ENCODE measurements around the gene NUDT3.

Gene NUDT3

GRCh38 chr6:34390531-34391472 lies 1.7 kb downstream of the NUDT3 start:
- Histone ChIP-seq H3F3A (ENCODE audit: insufficient read depth, low read length) (no peaks in the 10 kb centered on the region), H3K27ac (ENCODE audit: low read length) (no peak overlapping the region), H2AFZ (ENCODE audit: low read length) (no peak overlapping the region)

GRCh38 chr6:34389034-34389433 lies 3.4 kb downstream of the NUDT3 start:
- peaks cover 7% of the 10 kb centered on the region; the same call in 1 of the 2 replicates for H4K20me1 ChIP-seq (ENCODE audit: insufficient read depth, low read length)
- H2AFZ ChIP-seq (ENCODE audit: low read length), result no peak overlapping the region
- H3K4me2 ChIP-seq (ENCODE audit: low read depth, low read length), result no peak overlapping the region

More at GRCh38 chr6:34390531-34391472, 1.7 kb downstream of the NUDT3 start:
- no peak for DNase-seq
- Histone ChIP-seq H3K4me1 (ENCODE audit: low read length) (peaks cover 10% of the 10 kb centered on the region; the same call in 1 of the 2 replicates), H3K36me3 (replicated peaks; ENCODE audit: insufficient read depth, low read length) (no peaks in the 10 kb centered on the region), H3K27me3 (replicated peaks; ENCODE audit: insufficient read depth, low read length) (no peaks in the 10 kb centered on the region), H4K20me1 (ENCODE audit: insufficient read depth, low read length) (peaks cover 7% of the 10 kb centered on the region; the same call in 1 of the 2 replicates), H3K79me2 (ENCODE audit: low read length) (peaks cover 70% of the 10 kb centered on the region), H3K4me2 (ENCODE audit: low read depth, low read length) (peak overlapping the region; percentile 84), H3K4me3 (ENCODE audit: low read length) (peak overlapping the region; percentile 95), H3K9me3 (replicated peaks; ENCODE audit: insufficient read depth, low read length) (no peaks in the 10 kb centered on the region), H3K9me2 (replicated peaks; ENCODE audit: insufficient read depth, low read length) (no peaks in the 10 kb centered on the region), H3K9ac (ENCODE audit: low read length) (peak overlapping the region; percentile 91; the same call in 1 of the 2 replicates)
- no peak for TF ChIP-seq EZH2 (optimal IDR thresholded peaks at IDR 0.05; ENCODE audit: low read depth, low read length)
- TF ChIP-seq EZH2phosphoT487 (IDR thresholded peaks at IDR 0.05; ENCODE audit: low read length), result no peak
- TF ChIP-seq, protein P1, sequence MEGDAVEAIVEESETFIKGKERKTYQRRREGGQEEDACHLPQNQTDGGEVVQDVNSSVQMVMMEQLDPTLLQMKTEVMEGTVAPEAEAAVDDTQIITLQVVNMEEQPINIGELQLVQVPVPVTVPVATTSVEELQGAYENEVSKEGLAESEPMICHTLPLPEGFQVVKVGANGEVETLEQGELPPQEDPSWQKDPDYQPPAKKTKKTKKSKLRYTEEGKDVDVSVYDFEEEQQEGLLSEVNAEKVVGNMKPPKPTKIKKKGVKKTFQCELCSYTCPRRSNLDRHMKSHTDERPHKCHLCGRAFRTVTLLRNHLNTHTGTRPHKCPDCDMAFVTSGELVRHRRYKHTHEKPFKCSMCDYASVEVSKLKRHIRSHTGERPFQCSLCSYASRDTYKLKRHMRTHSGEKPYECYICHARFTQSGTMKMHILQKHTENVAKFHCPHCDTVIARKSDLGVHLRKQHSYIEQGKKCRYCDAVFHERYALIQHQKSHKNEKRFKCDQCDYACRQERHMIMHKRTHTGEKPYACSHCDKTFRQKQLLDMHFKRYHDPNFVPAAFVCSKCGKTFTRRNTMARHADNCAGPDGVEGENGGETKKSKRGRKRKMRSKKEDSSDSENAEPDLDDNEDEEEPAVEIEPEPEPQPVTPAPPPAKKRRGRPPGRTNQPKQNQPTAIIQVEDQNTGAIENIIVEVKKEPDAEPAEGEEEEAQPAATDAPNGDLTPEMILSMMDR (IDR thresholded peaks at IDR 0.05; ENCODE audit: low read length), result no peak

DNA sequence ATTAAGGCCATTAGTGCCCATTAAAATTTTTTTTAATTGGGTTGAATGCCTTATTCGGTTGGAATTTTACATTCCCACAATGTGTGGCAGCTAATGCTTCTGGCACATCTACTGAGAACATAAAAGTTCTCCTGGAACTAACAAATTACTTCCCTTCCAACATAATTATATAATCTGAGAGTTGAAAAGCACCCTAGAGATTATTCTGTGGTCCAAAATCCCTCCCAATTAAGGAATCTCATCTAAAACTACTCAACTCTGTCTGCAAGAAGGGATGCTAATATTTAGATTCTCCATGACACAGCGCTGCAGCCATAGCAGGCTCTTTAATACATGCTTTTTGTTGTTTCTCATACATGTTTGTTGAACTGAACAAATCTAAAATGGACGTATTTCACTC lies 4.0 kb downstream of the NUDT3 start:
- H3K79me2 ChIP-seq (ENCODE audit: low read length), result peaks cover 93% of the 10 kb centered on the region
- H3K4me2 ChIP-seq (ENCODE audit: low read depth, low read length), result no peak overlapping the region
- H3K9ac ChIP-seq (ENCODE audit: low read length), result no peak overlapping the region
- H3F3A ChIP-seq (ENCODE audit: insufficient read depth, low read length), result no peaks in the 10 kb centered on the region
- H3K27ac ChIP-seq (ENCODE audit: low read length), result no peak overlapping the region
- peaks cover 10% of the 10 kb centered on the region; the same call in 1 of the 2 replicates for H3K4me1 ChIP-seq (ENCODE audit: low read length)
- no peaks in the 10 kb centered on the region for H3K27me3 ChIP-seq (replicated peaks; ENCODE audit: insufficient read depth, low read length)
- H2AFZ ChIP-seq (ENCODE audit: low read length), result no peak overlapping the region
- H3K4me3 ChIP-seq (ENCODE audit: low read length), result no peak overlapping the region
- no peaks in the 10 kb centered on the region for H3K9me2 ChIP-seq (replicated peaks; ENCODE audit: insufficient read depth, low read length)
- no peaks in the 10 kb centered on the region for H3K36me3 ChIP-seq (replicated peaks; ENCODE audit: insufficient read depth, low read length)
- TF ChIP-seq, protein P1 (IDR thresholded peaks at IDR 0.05; ENCODE audit: low read length), result no peak
- TF ChIP-seq EZH2 (optimal IDR thresholded peaks at IDR 0.05; ENCODE audit: low read depth, low read length) (no peak), EZH2phosphoT487 (IDR thresholded peaks at IDR 0.05; ENCODE audit: low read length) (no peak)
- no peaks in the 10 kb centered on the region for H3K9me3 ChIP-seq (replicated peaks; ENCODE audit: insufficient read depth, low read length)
- no peak for DNase-seq
- H4K20me1 ChIP-seq (ENCODE audit: insufficient read depth, low read length), result peaks cover 7% of the 10 kb centered on the region; the same call in 1 of the 2 replicates

More at GRCh38 chr6:34389034-34389433, 3.4 kb downstream of the NUDT3 start:
- no peak for DNase-seq
- no peaks in the 10 kb centered on the region for H3K9me3 ChIP-seq (replicated peaks; ENCODE audit: insufficient read depth, low read length)
- H3K4me1 ChIP-seq (ENCODE audit: low read length), result peaks cover 10% of the 10 kb centered on the region; the same call in 1 of the 2 replicates
- no peaks in the 10 kb centered on the region for H3K36me3 ChIP-seq (replicated peaks; ENCODE audit: insufficient read depth, low read length)
- H3K4me3 ChIP-seq (ENCODE audit: low read length), result no peak overlapping the region
- no peaks in the 10 kb centered on the region for H3F3A ChIP-seq (ENCODE audit: insufficient read depth, low read length)
- no peak overlapping the region for H3K9ac ChIP-seq (ENCODE audit: low read length)
- no peaks in the 10 kb centered on the region for H3K27me3 ChIP-seq (replicated peaks; ENCODE audit: insufficient read depth, low read length)
- no peak for TF ChIP-seq EZH2 (optimal IDR thresholded peaks at IDR 0.05; ENCODE audit: low read depth, low read length)
- H3K27ac ChIP-seq (ENCODE audit: low read length), result no peak overlapping the region
- peaks cover 86% of the 10 kb centered on the region for H3K79me2 ChIP-seq (ENCODE audit: low read length)
- H3K9me2 ChIP-seq (replicated peaks; ENCODE audit: insufficient read depth, low read length), result no peaks in the 10 kb centered on the region
